Measurements from ENCODE around the gene GNA14.
"Not testable (repeated sequence)": the region's sequence is repeated elsewhere in the genome, so short reads cannot be mapped to it uniquely, and the experiment has no call there.

The GNA14 gene

GRCh38 chr9:77486463-77486862, 161.7 kb downstream of the GNA14 start:
- no peak for DNase-seq

DNA sequence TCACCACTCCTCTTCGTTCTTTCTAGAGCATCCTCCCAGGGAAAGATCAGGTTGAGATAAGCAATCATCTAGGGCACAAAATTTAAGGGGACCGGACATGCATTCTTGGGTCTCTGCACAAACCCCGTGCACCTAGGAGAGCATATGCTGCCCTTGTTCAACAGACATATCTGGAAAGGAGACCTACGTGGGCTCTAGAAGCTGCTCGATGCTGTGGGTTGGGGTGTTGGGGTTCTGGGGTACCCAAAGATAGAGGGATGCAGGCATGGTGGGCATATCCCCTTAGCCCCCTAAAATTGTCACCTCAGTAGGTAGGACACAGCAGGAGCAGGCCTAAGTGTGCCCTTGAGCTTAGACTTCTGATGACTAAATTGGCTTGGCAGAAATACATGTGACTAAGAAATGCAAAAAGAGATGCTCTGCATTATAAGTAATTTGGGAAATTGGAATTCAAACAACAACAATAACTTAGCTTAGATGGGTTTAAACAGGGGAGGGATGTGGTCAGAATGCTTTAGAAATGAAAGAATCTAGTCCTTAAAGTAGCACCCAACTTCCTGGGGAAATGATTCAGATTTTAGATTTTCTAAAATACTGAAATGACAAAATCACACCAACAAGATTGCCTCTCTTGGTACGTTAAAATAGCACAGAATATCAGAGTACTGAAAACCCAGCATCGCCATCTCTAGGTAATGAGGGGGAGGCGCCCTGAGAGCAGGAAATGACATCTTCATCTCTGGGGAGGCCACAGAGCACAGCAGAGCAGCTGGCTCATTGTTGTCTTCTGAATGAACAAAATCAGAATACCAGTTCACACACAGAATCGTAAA, 172.3 kb downstream of the GNA14 start:
- DNase-seq, result peak; percentile 21

- no peak for DNase-seq
Observed at GRCh38 chr9:77474936-77475335, 173.2 kb downstream of the GNA14 start.

GRCh38 chr9:77472646-77473045, 175.5 kb downstream of the GNA14 start:
- no peak for DNase-seq

DNA sequence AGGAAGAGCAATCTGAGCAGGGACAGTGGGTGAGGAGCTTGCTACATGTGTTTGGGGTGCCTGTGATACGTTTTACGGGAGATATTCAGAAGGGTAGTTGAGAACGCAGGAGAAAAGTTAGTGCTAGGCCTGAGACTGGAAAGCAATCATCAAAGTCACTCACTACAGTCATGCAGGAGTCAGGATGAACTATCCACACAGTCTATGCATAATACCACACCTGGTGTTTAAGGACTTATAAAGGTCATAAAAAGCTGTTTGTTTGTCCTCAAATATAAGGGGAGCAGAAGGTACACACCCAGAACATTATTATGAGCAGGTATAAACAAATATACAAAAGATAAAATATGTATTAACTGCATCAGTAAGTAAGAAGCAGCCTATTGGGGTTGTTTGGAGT, 176.6 kb downstream of the GNA14 start:
- DNase-seq, result no peak

- no peak for DNase-seq
Observed at GRCh38 chr9:77469515-77470231, 178.4 kb downstream of the GNA14 start.

GRCh38 chr9:77464661-77465060, 183.5 kb downstream of the GNA14 start:
- no peak for DNase-seq

DNA sequence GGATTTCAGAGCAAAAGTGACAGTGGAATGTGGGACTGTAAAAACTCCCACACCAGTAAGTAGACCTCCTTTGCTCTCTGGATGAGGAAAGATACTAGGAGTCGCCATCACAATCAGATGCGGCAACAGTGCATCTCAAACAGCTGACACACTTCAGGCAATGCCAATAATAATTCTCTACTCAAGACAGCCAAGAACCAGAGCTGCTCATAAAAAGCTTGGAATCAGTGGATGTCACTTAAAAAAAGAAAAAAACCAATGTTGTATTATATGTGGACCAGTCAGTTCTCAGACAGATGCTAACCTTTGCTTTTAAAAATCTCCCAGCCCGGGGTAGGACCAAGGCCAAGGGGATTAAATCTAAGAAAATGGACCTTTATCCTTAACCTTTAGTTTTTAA, 185.0 kb downstream of the GNA14 start:
- no peak for DNase-seq

- DNase-seq, result no peak
Observed at GRCh38 chr9:77462066-77462465, 186.1 kb downstream of the GNA14 start.

- DNase-seq, result no peak
Observed at GRCh38 chr9:77460938-77461337, 187.2 kb downstream of the GNA14 start.

DNA sequence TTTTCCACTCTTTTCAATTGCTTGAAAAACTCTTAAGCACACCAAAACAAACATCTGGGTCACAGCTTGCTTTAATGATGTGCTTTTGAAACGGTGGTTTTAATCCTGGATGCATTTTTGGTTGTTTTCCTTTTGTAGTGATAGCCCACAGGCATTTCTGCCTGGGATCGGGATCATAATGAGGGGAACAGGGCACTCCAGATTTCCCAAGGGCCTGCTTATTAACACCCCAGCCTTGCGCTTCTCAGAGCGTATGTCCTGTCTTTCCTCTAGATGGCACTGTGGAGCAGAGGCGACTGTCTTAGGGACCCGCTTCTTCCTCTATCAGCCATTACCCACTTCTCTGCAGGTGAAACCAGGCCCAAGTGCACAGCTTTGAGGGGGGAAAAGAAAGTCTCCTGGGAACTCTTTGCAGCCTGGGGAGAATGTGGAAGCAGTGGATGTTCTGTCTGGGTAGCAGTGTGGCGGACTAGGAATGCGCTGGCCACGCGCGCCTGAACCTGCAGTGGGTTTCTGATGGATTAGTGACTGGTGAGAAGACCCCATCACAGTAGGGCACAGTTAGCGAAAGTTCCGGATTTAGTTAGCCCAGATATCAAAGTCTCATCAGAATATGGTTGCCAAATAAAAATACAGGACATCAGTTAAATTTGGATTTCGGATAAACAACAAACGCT, 190.1 kb downstream of the GNA14 start:
- peak; percentile 54 for DNase-seq

DNA sequence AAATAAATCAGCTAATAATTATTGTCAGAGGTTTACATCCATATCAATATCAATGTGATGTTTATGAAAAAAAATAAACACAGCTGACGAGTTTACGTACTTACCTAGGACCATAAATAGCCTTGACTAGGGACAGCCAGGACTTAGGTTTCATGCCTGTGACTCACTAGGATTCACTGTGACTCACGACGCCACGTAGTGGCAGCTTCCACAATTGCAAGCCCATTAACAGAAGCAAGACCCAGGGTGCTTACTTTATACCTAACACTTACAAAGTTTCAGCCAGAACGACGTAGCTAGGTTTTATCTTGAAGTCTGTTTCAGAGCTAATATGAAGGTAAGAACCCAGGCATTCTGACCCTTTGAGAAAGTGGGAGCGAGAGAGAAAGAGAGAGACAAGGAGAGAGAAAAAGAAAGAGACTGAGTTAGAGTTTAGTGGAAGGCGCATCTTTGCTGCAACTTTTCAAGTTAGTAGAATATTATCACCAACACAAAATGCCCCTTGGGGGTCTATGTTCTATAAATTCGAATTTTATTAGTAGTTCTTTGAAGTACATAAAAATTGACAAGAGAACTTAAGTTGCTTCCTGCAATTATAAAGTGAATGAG, 191.2 kb downstream of the GNA14 start:
- DNase-seq, result peak; percentile 75

DNA sequence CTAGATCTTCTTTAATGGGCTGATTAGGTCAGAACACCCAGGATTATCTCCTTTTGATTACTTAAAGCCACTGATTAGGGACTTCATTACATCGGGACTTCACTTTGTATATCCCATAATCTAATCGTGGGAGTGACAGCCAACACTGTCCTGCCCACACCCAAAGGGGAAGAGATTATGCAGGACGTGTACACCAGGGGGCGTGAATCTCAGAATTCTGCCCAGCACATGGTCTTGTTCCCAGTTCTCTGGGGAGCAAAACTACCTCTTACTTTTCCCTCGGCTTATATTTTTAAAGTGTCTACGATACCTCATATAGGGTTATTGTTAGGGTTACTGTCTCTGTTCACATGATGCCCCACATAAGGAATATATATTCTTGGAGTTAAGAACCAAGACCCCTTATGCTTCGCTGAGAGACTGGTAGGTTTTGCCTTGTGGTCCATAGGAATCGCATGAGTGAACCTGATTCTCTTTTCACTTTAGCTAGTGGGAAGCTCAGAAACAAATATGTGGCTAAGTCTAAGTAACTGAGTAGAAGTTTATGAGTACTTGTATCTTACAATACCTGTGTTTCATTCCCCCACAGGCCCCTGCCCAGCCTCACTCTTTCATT, 192.7 kb downstream of the GNA14 start:
- DNase-seq, result peak; percentile 13

DNA sequence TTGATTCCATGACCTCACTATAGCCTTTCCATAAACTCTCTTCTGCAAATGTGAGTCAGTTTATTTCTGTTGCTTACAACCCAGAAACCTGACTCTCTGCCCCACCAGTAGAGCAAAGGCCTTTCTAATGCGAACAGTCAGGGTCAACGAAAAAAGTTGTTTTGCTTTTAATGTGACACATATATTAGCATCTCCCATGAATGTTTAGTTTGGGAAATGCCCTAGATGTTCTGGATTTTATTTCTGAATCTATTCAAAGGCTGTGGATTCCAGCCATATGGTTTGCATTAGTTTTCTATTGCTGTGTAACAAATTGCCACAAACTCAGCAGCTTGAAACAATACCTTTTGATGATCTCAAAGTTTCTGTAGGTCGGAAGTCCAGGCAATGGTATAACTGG, 193.5 kb downstream of the GNA14 start:
- no peak for DNase-seq

- no peak for DNase-seq
Observed at GRCh38 chr9:77453825-77454647, 194.1 kb downstream of the GNA14 start.

GRCh38 chr9:77451507-77451906, 196.6 kb downstream of the GNA14 start:
- no peak for DNase-seq

DNA sequence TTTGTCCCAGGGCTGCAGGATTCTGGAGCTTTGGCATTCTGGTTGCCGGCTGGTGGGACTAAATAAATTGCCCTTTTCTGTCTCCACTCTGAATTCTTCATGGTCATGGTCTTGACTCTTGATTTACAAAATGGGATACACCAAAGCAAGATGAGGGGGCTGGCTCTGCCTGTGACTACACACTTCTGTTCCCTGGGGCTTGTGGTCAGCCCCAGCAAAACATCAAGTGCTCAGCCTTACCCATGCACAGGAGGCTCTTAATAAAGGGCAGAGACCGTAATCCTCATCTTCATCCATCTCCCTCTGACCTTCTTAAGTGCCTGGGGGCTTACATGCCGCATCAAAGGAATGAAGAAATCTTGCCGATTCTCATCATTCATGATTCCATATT, 198.0 kb downstream of the GNA14 start:
- DNase-seq, result no peak

DNA sequence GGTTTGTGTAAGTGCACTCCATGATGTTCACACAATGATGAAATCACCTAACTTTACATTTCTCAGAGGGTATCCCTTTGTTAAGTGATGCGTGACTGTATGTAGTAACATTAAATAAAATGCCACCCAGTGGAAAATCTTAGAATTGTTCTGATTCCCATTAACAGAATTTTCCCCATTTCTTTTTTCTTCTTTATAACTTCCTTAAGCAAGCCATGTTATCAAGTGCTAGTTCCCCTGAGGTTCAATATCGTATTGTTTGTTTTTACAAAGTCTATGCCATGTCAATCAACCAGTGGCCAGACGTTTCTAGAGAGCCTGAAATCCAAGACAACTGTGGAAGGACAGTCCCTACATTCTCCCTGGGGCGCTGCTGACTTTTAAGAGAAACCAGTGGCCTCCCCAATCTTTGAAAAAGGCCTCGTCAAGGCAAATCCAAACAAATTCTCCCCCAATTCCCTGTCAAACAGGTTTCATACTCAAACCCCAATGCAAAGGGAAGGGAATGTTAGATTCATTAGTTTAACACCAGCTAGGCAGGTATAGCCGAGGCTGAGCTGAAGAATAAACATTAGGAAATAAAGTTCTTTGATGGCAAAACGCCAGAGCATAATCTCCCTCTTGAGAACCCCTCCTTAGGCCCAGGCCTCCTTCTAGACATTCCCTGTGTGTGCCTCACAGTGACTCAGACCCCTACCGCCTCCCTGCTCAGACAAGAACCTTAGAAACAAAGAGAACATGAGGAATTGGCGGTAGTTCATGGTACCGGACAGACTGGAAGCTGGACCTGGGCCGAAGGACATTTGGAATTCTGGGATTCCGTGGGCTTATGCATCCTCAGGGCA, 198.7 kb downstream of the GNA14 start:
- DNase-seq, result no peak

DNA sequence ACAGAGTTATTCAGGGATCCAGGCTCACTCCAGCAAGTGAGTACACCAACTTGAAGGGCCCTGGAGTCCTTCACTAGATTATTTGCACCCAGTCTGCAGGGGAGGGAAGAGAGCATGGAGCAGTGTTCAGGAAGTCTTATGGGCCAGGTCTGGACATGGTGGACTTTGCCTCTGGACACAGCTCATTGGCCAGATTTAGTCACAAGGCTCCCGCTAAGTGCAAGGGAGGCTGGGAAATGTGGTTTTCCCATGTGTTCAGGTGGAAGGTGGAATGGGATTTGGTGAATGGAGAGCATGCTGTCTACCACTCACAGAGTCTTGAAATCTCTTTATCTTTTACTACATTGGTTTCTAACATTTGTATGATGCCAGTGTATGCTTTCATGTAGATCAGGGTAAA, 200.5 kb downstream of the GNA14 start:
- DNase-seq, result no peak

- DNase-seq, result no peak
Observed at GRCh38 chr9:77442436-77442835, 205.7 kb downstream of the GNA14 start.

GRCh38 chr9:77441124-77441523, 207.0 kb downstream of the GNA14 start:
- not testable (repeated sequence) for DNase-seq

Measured in activated gamma-delta T cell treated with Interleukin-2 at 50 U/mL for 16 hours (primary cell).